Measurements from ENCODE around the gene ACKR1. TPM values are rescaled to one million over a fixed set of nuclear protein-coding genes. Genes with fewer than 3 reads are reported as not detected.

ACKR1 gene
- total and polyA plus RNA-seq, 2 of the 13 experiments (the other 11 are each of a cell fraction or from before 2014, with no cell fraction given), result not detected

DNA sequence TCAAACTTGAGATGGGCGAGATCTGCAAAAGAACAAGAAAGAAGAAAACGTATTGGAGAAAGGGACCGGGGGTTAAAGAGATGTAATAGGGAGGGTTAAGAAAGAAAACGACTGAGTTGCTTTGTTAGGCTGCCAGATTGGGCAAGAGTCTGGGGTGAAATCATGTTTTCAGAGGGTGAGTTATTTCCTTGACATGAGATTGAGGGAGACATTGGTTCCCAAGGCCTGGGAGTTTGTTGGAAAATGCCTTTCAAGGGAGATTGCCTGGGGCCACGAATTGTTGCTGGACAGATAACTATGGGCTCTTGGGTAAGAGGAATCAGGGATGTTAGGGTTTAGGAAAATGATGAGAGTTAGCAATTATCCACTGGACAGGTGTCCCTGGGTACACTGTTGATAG lies 34.0 kb upstream of the ACKR1 start:
- CTCF ChIA-PET (ENCODE audit: low intra/inter-chr PET ratio, low total read pairs), result no interaction called here
- no TSS peak for BruUV-seq (replicated peaks)
- Histone ChIP-seq H3K27me3 (ENCODE audit: control insufficient read depth in 1 of 2, insufficient read depth in 2 of 2, low read length in 2 of 2) (peaks cover 2 to 16% of the 10 kb centered on the region in 2 experiments; a peak in 3 of 5 replicates), H3K36me3 (replicated peaks in 1 of 2; ENCODE audit: control insufficient read depth in 1 of 2, insufficient read depth in 2 of 2, low read length in 2 of 2) (no peaks in the 10 kb centered on the region), H3K4me1 (ENCODE audit: insufficient read depth, low read length) (no peaks in the 10 kb centered on the region), H3K9ac (ENCODE audit: insufficient read depth, low read depth, low read length) (no peak overlapping the region), H4K20me1 (ENCODE audit: insufficient read depth, low read length) (no peaks in the 10 kb centered on the region), H3K27ac (ENCODE audit: extremely low read length, insufficient read depth, low read length) (no peak overlapping the region), H3K79me2 (ENCODE audit: insufficient read depth, low read length) (no peaks in the 10 kb centered on the region), H2AFZ (ENCODE audit: low read length) (no peak overlapping the region), H3K4me3 (replicated peaks in 1 of 3; ENCODE audit: insufficient read depth in 1 of 3, low read depth in 2 of 3, low read length in 3 of 3) (no peak overlapping the region), H3K9me3 (ENCODE audit: low read length) (no peaks in the 10 kb centered on the region), H3K4me2 (ENCODE audit: low read depth, low read length) (no peak overlapping the region)
- FAIRE-seq, result no peak
- POLR2A ChIA-PET, result no interaction called here
- intact Hi-C loops (cut with micrococcal nuclease; ENCODE audit: unreplicated experiment) (no loop called here), in situ Hi-C loops (cut with HindIII; ENCODE audit: extremely low pct_ligation_motif_present, low pct_unique_long_range_greater_than_20kb) (no loop called here)
- WGBS (ENCODE audit: low lambda C conversion rate), result 11% methylated on average over 5 of the region's 5 CpGs
- TF ChIP-seq GATAD1 (CRISPR knock-in tag; IDR thresholded peaks at IDR 0.05) (no peak), ASH2L (IDR thresholded peaks at IDR 0.05; ENCODE audit: insufficient read length, low read depth, low read length) (no peak), IKZF4 (CRISPR knock-in tag; IDR thresholded peaks at IDR 0.05; ENCODE audit: borderline replicate concordance, low read depth, not compliant biosample characterization) (no peak), ZNF619 (CRISPR knock-in tag; IDR thresholded peaks at IDR 0.05) (no peak), PCBP2 (optimal IDR thresholded peaks at IDR 0.05; ENCODE audit: low read depth, low read length, poor library complexity, severe bottlenecking) (no peak), SMYD3 (CRISPR knock-in tag; IDR thresholded peaks at IDR 0.05) (no peak), PAWR (CRISPR knock-in tag; IDR thresholded peaks at IDR 0.05; ENCODE audit: borderline replicate concordance) (no peak), ZFP82 (CRISPR knock-in tag; IDR thresholded peaks at IDR 0.05; ENCODE audit: borderline replicate concordance) (no peak), HNF4G (IDR thresholded peaks at IDR 0.05; ENCODE audit: borderline replicate concordance, low read depth, low read length) (no peak), HNF4G (CRISPR knock-in tag; IDR thresholded peaks at IDR 0.05; ENCODE audit: borderline replicate concordance, low read depth) (no peak), MBNL3 (CRISPR knock-in tag; conservative IDR thresholded peaks at IDR 0.05) (no peak)
- TF ChIP-seq, protein P1, sequence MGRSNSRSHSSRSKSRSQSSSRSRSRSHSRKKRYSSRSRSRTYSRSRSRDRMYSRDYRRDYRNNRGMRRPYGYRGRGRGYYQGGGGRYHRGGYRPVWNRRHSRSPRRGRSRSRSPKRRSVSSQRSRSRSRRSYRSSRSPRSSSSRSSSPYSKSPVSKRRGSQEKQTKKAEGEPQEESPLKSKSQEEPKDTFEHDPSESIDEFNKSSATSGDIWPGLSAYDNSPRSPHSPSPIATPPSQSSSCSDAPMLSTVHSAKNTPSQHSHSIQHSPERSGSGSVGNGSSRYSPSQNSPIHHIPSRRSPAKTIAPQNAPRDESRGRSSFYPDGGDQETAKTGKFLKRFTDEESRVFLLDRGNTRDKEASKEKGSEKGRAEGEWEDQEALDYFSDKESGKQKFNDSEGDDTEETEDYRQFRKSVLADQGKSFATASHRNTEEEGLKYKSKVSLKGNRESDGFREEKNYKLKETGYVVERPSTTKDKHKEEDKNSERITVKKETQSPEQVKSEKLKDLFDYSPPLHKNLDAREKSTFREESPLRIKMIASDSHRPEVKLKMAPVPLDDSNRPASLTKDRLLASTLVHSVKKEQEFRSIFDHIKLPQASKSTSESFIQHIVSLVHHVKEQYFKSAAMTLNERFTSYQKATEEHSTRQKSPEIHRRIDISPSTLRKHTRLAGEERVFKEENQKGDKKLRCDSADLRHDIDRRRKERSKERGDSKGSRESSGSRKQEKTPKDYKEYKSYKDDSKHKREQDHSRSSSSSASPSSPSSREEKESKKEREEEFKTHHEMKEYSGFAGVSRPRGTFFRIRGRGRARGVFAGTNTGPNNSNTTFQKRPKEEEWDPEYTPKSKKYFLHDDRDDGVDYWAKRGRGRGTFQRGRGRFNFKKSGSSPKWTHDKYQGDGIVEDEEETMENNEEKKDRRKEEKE (IDR thresholded peaks at IDR 0.05), result no peak
- TF ChIP-seq, protein P2, sequence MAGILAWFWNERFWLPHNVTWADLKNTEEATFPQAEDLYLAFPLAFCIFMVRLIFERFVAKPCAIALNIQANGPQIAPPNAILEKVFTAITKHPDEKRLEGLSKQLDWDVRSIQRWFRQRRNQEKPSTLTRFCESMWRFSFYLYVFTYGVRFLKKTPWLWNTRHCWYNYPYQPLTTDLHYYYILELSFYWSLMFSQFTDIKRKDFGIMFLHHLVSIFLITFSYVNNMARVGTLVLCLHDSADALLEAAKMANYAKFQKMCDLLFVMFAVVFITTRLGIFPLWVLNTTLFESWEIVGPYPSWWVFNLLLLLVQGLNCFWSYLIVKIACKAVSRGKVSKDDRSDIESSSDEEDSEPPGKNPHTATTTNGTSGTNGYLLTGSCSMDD (CRISPR knock-in tag; IDR thresholded peaks at IDR 0.05), result no peak
- TF ChIP-seq, protein P3, sequence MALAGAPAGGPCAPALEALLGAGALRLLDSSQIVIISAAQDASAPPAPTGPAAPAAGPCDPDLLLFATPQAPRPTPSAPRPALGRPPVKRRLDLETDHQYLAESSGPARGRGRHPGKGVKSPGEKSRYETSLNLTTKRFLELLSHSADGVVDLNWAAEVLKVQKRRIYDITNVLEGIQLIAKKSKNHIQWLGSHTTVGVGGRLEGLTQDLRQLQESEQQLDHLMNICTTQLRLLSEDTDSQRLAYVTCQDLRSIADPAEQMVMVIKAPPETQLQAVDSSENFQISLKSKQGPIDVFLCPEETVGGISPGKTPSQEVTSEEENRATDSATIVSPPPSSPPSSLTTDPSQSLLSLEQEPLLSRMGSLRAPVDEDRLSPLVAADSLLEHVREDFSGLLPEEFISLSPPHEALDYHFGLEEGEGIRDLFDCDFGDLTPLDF (CRISPR knock-in tag; IDR thresholded peaks at IDR 0.05), result no peak
- TF ChIP-seq, protein P4, sequence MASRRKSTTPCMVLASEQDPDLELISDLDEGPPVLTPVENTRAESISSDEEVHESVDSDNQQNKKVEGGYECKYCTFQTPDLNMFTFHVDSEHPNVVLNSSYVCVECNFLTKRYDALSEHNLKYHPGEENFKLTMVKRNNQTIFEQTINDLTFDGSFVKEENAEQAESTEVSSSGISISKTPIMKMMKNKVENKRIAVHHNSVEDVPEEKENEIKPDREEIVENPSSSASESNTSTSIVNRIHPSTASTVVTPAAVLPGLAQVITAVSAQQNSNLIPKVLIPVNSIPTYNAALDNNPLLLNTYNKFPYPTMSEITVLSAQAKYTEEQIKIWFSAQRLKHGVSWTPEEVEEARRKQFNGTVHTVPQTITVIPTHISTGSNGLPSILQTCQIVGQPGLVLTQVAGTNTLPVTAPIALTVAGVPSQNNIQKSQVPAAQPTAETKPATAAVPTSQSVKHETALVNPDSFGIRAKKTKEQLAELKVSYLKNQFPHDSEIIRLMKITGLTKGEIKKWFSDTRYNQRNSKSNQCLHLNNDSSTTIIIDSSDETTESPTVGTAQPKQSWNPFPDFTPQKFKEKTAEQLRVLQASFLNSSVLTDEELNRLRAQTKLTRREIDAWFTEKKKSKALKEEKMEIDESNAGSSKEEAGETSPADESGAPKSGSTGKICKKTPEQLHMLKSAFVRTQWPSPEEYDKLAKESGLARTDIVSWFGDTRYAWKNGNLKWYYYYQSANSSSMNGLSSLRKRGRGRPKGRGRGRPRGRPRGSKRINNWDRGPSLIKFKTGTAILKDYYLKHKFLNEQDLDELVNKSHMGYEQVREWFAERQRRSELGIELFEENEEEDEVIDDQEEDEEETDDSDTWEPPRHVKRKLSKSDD (CRISPR knock-in tag; IDR thresholded peaks at IDR 0.05; ENCODE audit: low read depth), result no peak
- ATAC-seq, result no peak
- DNase-seq (ENCODE audit: low spot score), result no peak

Data from HepG2 (cell line).